Measurements from ENCODE around the gene CARD18. TPM values are rescaled to one million over a fixed set of nuclear protein-coding genes. Genes with fewer than 3 reads are reported as not detected.
"Not testable (repeated sequence)": the region's sequence is repeated elsewhere in the genome, so short reads cannot be mapped to it uniquely, and the experiment has no call there.

CARD18 gene
- polyA plus RNA-seq, 12 donors = 0.37 TPM; not detected in 11

- no peak for DNase-seq
Measured at GRCh38 chr11:105135883-105136282, 3.7 kb downstream of the CARD18 start.

DNA sequence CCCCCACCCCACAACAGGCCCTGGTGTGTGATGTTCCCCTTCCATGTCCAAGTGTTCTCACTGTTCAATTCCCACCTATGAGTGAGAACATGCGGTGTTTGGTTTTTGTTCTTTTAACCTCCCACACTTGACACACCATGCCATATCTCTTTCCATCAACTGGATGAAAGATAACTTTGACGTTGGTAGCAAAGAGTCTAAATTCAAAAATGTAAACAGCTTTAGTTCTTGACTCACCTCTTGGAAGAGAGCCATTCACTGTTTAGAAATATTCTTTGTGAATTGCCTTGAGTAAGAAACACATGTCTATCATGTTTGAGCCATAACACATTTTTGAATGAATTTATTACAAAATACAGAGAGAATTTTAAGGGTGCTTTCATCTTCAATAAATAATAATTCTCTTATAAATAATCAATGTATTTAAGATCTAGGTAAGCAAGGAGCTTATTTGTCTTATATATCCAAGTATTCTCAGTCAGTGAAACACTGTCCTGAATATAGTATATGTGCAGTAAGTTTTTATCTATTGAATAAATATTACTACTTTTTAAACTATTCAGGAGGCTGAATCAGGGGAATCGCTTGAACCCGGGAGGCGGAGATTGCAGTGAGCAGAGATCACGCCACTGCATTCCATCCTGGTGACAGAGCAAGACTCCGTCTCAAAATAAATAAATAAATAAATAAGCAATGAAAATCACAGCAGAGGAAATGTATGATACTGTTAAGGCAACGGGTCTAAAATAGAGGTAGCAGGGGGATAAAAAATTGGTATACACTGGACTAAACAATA lies 6.7 kb downstream of the CARD18 start:
- DNase-seq = no peak

- DNase-seq = no peak
Measured at GRCh38 chr11:105130189-105130813, 9.3 kb downstream of the CARD18 start.

DNA sequence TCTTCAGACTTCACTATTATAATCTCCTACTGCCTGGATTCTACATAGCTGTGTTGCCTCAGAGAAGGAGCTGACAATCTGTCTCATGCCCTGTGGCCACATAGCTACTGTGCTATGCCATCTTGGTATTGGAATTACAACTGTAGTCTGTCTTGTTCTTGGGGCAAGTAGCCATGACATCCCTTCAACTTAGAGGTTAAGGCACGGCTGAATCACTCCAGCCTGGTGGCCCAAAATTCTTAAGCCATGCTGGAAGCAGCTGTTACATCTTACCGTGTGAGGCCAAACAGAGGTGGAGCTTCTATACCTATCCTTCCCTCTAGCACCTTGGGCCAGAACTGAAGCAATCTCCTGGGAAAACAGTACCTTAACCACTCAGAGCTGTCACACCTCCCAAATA lies 14.8 kb downstream of the CARD18 start:
- DNase-seq = no peak

DNA sequence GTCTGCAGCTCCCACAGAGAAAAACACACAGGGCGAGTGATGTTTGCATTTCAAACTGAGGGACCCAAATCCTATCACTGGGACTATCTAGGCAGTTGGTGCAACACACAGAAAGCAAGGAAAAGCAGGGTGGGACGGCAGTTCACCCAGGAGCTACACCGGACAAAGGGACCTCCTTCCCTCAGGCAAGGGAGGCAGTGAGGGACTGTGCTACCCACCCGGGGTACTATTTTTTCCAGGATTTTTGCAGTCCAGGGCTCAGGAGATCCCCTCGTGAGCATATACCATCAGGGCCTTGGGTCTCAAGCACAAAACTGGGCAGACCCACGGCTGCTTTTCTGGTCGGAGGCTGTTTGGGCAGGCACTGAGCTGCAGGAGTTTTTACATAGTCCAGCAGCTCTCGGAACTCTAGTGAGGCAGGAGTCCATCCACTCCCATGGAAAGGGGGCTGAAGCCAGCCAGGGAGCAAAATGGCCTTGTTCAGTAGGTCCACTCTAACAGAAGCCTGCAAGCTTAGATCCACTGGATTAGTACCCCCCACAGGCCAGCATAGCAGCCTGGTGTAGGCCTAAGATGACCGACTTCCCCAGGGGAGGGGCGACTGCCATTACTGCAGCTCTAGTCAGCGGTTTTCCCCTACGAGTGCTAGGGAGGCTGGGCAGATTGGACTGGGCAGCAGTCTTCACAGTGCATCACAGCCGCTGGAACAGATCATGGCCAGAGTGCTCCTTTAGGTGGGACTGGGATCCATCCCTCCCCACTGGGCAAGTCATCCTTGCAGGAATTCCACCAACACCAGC lies 28.2 kb downstream of the CARD18 start:
- no peak for DNase-seq

DNA sequence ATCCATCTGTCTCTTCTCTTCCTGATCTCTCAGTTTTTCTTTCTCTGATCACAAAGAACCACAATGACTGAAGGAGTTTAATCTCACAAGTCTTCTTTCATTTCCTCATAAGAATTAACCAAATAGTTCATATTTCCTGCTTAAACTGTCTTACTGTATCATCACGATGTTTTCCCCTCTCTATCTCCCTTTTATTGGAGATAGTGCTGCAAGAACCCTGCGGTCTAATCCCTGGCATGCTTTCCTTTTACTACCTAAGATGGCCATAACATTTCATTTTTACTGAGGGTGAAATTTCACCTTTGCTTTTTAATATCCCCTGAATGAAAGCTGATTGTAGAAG lies 28.9 kb downstream of the CARD18 start:
- no peak for DNase-seq

GRCh38 chr11:105109855-105110687 lies 29.5 kb downstream of the CARD18 start:
- DNase-seq = no peak

DNA sequence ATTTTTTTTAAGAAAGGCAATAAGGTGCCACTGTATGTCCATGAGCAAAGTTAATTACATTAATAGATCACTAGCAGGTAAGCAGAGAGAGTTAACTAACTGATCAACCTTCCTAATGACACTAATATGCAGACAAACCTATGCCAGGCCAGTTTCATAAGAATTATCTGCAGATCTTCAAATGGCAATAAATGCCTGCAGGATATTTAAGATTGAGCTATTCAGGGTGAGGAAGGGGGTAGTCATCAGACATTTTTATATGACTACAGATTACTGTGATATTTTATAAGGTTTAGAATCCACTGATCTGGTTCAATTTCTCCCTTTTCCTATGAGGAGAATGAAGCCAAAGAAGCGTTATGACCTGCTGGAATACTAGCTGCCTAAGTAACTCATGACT lies 30.2 kb downstream of the CARD18 start:
- no peak for DNase-seq

DNA sequence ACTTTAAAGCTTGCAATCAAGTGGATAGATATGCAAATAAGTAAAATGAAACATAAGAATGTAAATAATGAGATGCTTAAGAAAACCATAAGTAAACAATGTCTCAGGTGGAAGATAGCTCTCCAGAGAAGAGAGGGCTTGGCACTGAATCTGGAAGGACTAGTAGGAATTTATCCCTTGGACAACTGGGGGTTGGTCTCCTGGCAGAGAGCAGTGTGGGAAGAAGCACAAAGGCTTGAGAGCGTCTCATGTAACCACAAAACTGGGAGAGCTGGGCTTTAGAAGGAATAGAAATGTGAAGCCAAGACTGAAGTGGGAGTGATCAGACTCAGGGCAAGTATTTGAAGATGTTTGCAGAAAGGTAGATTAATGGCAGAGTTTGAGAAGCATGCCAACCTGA lies 31.3 kb downstream of the CARD18 start:
- no peak for DNase-seq

GRCh38 chr11:105107226-105107825 lies 32.2 kb downstream of the CARD18 start:
- DNase-seq = not testable (repeated sequence)

GRCh38 chr11:105106140-105106539 lies 33.4 kb downstream of the CARD18 start:
- DNase-seq = no peak

- no peak for DNase-seq
Measured at GRCh38 chr11:105104292-105104691, 35.3 kb downstream of the CARD18 start.

- DNase-seq = no peak
Measured at GRCh38 chr11:105103336-105103735, 36.2 kb downstream of the CARD18 start.

GRCh38 chr11:105102079-105102581 lies 37.4 kb downstream of the CARD18 start:
- DNase-seq = not testable (repeated sequence)

DNA sequence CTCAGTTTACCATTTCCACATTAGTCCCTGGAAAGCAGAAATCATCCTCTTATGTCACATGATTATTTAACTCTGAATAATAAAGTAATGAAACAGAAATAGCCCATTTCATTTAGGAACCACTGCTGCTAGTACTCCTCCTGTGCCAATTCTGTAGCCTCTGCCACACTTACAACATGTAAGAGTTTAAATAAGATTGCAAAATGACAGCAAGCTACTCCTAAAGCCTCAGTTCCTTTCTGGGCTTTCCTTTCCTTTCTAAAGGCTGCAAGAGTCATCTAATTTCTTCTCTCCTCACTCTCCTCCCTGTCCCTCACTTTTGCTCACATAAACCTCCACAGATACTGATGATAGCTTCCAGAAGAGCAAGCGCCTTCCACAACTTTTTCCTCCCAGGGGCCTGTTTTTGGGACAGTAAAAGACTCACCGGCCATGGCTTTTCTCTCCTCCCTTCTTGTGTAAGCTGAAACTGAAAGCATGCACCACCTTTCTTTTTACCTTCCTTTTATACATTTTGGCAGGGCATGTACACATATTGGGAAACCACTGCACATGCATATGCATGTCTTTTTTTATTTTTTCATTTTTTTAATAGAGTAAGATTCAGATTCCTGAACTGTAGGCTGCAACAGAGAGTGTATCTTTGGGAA lies 38.5 kb downstream of the CARD18 start:
- DNase-seq = no peak

DNA sequence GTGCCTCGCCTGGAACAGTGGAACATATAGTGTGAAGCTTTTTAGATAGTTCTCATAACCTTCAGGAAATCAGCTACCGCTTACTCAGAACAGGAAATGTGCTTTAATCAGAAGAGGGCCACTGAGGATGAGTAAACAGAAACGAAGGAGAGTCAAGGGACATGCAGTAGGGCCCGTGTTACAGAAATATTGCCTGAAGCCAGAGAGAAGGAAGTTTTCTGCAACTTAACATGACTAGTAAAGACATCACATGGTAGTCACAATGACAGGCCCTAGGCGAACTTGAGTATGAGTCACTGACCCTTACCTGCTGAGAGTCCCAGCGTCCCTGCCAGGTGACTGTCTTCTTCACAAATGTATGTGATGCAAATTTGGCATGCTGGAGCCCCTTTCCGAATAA lies 39.4 kb downstream of the CARD18 start:
- no peak for DNase-seq

- DNase-seq = not testable (repeated sequence)
Measured at GRCh38 chr11:105099594-105099993, 40.0 kb downstream of the CARD18 start.

GRCh38 chr11:105092256-105093239 lies 47.0 kb downstream of the CARD18 start:
- no peak for DNase-seq
